Measurements from ENCODE around the gene TTC4.

- no peak for TF ChIP-seq CTCF (IDR thresholded peaks at IDR 0.05 in 8 of 11, conservative IDR thresholded peaks at IDR 0.05 in 3 of 11)
- no peak for TF ChIP-seq POLR2AphosphoS5 (IDR thresholded peaks at IDR 0.05)
Observed at GRCh38 chr1:54750596-54750995, 34.9 kb downstream of the TTC4 start.

Data from spleen (tissue), 7 donors.